Hypothalamus (tissue), 51 donors: ENCODE results near the gene NFATC2.

ENCODE experiments used
- DNase-seq, 51 donors: peaks; one replicate each; lab custom pipeline; 2025; lab: John Stamatoyannopoulos, UW

Gene NFATC2

DNA sequence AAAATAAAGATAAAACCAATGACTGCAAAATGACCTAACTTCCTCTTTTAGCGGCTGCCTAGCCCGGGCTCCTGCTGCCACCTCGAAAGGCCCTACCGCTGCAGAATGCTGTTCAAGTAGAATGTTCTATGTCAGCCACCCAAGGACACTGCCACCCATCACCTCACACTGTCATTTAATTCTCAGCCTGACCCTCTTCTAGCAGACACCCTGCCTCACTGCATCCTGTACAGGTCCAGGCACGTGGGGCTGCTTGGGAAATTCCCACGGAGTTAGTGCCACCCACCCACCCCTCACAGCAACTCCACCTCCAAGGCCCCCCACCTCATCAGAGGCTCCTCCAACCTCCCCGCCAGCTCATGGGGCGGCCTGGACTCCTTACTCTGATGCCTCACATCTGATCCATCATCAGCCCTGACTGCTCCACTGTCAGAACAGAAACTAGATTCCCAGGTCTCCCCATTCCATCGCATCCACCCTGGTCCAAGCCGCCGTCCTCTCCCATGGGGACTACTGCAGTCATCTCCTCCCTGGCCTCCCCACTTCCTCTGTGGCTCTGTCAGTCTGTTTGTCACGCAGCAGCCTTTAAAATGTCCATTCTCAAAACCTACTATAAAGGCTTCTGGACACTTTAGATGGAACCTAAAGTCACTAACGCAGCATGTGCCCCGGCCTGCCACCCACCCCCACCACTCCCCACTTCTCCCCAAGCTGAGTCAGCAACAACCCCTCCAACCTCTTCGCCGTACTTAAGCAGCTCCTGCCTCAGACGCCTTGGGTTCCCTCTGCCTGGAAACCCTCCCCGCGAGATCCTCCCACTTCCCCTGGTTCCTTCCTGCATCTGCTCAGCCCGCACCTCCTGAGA is 17.0 kb downstream of the NFATC2 start:
- DNase-seq: peak in 10 of 51 donors; percentile 6 to 34 (median 15)

DNA sequence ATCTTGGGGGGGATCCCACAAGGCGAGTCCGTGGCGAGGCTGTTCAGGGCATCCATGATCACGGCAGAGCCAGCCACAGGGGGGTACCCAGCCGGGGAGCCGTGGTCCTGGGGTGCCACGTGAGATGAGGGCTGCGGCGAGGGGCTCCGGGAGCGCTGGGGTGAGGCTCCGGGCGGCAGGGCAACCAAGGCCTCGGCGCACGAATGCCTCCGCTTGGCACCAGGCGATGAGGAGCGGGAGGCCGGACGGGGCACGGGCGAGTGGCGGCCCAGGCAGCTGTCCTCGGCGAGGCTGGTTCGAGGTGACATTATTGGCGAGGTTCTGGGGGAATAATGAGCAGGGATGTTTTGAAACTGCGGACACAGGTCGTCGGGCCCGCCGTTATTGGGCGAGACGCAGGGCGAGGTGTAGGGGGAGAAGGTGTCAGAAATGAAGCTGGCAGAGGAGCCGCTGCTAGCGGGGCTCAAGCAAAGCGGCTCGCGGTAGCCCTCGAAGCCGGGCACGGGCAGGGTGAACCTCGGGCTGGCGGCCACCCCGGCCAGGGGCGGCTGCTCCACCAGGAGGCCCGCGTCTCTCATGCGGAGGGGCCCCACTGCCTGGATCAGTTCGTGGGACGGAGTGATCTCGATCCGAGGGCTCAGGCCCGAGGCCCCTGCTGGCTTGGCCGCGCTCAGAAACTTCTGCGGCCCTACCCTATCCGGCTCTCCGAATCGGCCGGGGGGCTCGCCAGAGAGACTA is 19.1 kb downstream of the NFATC2 start:
- no peak for DNase-seq

DNA sequence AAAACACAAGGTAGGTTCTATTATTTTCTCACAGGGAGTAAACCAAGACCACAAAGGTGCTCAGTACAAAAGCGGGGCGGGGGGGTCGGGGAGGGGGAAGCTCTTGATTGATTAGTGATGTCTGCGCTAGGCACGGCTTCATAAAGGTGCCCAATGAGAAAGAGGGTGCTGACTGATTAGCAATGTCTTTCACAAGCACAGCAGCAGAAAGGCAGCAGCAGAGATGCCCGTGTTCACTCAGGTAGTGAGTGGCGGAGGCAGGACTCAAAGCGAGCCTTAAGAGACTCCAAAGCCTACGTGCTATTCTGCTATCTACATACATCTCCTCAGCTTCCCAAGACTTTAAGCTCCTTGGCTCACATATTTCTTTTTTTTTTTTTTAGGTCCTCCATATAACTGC is 20.3 kb downstream of the NFATC2 start:
- DNase-seq: no peak

GRCh38 chr20:51517839-51518238 is 24.7 kb downstream of the NFATC2 start:
- DNase-seq: no peak

DNA sequence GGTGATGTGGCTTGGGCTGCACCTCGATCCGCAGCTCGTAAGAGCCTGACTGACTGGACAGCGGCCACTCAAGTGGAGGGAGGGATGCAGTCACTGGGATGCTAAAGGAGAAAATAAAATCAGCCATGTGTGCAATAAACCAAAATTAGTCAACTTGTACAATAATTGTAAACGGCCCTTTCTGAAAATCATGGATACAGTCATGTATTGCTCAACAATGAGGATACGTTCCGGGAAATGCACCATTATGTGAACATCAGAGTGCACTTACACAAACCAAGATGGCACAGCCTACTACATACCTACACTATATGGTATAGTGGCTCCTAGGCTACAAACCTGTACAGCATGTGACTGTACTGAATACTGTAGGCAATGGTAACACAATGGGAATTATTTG is 25.7 kb downstream of the NFATC2 start:
- no peak for DNase-seq

DNA sequence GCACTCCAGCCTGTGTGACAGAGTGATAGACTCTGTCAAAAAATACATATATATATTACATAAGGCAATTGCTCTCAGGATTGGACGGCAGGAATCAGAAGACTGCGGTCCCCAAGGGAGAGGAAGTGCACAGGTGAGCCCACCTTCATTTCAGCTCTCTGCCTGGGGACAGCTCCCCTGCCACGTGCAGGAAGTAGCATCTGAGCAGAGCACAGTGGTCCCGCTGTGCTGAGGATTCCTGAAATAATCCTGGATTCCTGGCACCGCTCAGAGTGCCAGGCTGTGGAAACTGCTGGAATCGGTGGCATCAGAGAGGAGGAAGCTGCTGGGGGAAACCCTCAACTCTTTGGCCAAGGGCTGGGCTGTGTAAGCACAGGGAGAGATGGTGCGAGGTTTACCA is 27.7 kb downstream of the NFATC2 start:
- DNase-seq: no peak

- no peak for DNase-seq
These were observed 28.3 kb downstream of the NFATC2 start for GRCh38 chr20:51514249-51514648.

- DNase-seq: no peak
These were observed 29.0 kb downstream of the NFATC2 start for GRCh38 chr20:51513545-51513944.

DNA sequence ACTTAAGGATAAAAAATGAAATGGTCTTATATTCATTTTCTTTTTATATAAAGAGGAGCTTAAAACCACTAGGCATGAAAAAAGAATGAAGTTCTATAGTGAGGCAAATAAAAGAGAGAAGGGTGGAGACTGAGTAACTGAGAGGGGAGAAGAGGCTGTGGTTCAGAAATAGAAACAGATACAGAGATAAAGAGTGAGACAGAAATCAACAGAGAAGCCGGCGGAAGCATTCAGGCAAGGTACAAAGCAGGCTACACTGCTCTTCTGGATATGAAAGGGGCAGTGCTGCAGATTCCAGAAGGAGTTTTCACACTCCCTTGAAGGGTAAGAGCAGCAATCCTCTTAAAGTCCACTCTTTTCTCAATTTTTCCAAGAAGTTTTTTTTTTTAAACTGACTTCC is 29.9 kb downstream of the NFATC2 start:
- no peak for DNase-seq

DNA sequence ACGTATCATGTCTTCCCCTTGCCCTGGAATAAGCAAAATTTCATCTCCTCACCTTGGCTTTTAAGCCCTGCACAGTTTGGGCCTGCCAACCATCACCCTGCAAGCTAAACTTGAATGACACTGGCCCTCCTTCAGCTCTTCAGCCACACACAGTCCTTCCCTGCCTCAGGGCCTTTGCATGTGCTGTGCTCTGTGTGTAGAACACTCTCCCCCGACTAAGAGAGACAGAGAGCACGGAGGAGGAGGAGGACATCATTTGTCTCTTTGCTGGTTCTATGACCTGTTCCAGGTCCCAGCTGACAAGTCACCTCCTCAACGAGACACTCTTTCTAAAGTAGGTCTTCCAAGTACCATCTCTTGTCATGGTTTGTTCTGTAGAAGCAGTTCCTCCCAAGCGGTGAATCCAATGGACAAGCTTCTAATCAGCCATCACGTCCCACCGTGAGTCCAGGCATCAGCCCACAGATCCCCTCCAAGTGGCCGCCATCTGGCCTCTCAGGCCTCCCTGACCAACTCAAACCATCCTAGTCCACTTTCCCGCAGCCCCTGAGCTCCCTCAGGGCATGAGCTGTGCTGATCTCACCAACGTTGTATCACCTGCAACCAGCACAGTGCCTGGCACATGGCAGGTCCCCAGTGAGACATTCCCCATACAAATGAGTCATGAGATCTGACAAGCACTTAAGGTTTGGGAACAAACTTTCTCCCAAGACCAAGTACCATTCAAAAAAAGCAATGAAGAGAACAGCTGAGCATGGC is 30.5 kb downstream of the NFATC2 start:
- DNase-seq: no peak

- no peak for DNase-seq
These were observed 31.4 kb downstream of the NFATC2 start for GRCh38 chr20:51510936-51511605.

DNA sequence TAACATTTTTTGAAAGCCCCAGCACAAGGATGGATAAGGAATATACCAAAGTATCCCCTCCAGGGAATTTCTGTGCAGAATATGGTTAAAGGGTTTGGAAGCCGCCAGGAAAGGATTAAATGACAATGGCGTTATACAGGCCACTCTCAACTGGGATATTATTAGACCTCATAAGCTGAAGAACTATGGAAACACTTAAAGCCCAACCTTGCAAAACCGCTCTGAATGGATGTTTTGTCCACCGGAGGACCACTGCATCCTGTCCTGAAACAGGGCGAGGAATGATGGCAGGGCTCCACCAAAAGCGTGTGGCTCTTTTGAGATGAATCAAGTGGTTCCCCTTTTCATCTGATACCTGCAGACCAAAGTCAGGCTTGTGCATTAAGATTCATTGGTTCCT is 32.4 kb downstream of the NFATC2 start:
- DNase-seq: no peak

DNA sequence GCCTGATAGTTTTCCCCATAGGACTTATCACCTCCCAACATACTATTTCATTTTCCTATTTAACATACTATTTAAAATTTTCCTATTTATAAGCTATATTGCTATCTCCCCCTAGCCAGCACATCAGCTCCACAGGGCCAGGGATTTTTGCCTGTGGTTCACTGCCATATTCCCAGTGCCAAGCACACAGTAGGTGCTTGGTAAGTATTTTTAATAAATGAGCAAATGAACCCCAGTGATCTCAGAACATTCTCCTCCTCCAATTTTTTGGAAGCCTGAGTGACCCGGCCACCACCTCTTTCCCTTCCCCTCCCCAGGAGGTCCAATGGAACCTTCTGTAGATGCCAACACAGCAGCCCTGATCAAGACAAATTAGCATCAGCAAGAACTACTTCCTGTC is 33.3 kb downstream of the NFATC2 start:
- DNase-seq: no peak

- no peak for DNase-seq
These were observed 33.7 kb downstream of the NFATC2 start for GRCh38 chr20:51508780-51509179.

DNA sequence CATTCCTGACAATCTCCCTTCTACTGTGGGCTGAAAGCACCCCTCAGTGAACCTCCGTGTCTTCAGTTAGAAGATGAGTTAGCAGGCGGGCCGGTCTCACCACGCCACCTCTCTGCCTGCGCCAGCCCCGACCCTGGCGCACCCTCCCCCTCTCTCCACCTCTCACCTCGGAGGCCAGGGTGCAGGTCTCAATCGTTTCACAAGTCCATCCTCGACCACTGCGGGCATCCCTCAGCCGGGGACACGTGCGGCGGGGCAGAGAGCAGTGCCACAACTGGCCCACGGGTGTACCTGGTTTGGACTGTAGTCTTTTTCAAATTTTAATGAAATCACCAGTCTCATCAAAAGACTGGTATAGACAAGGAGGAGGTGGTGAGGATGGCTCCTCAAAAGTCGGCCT is 34.4 kb downstream of the NFATC2 start:
- no peak for DNase-seq

GRCh38 chr20:51507216-51508036 is 35.1 kb downstream of the NFATC2 start:
- DNase-seq: no peak

DNA sequence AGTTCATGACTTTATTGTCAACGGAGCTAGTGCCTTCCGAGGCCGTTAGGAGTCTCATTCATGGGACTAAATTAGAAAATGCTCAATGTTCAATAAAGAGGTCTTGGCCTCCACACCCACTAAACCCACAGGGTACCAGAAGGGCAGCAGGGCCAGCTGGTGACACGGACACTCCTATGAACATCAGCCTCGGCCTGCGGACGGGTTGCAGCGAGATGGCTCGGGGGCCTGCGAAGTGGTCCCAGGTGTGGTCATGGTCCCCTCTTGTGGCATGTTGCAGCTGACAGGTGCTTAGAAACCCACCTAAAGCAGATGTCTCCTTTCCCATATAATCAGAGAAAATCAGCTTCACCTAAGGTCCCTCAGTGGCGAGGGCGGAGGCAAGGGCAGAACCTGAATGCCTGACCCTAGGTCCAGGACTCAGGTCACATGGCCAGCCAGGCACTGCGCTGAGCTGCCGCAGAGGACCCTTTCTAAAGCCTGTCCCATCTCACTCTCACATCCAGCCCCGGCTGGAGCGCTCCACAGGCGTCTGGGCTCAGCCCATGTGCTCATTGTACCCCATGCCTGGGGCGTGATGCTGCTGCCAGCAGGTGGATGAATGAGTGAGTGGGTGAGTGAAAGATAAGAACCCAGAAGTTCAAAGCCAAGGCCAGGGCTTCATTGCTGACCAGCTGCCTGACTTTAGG is 35.8 kb downstream of the NFATC2 start:
- no peak for DNase-seq

- DNase-seq: no peak
These were observed 37.0 kb downstream of the NFATC2 start for GRCh38 chr20:51505566-51505965.

- no peak for DNase-seq
These were observed 39.1 kb downstream of the NFATC2 start for GRCh38 chr20:51503376-51503775.
